Naive B cell (primary cell): Measurements from ENCODE around the gene SFXN5. TPM values are rescaled to one million over a fixed set of nuclear protein-coding genes. Genes with fewer than 3 reads are reported as not detected.

Experiments
- ATAC-seq, 2 donors: fragments of 150-1000 bp; cut with Tn5 transposase; 2 replicates each; pipeline ENCODE4 v1.10.0; 2021; ENCODE audit warnings: low read depth in 2 of 2, mild to moderate bottlenecking in 2 of 2, moderate library complexity in 2 of 2
- DNase-seq: peaks from one replicate; pipeline ENCODE4 v3.0.0; 2022
- H3K27ac Mint-ChIP-seq, 6 donors: one replicate each; pipeline ENCODE4 v1.8.0; 2020 to 2022; ENCODE audit warnings: mild to moderate bottlenecking in 6 of 6, mixed read lengths in 6 of 6, moderate library complexity in 5 of 6, inconsistent platforms in 2 of 6
- H3K27me3 Mint-ChIP-seq, 3 donors: one replicate each; pipeline ENCODE4 v1.8.0; 2021 to 2022; ENCODE audit warnings: mixed read lengths in 3 of 3, mild to moderate bottlenecking in 1 of 3
- H3K36me3 Mint-ChIP-seq, 2 donors: one replicate each; pipeline ENCODE4 v1.8.0; 2020 to 2022; ENCODE audit warnings: mixed read lengths in 2 of 2, inconsistent platforms in 1 of 2, mild to moderate bottlenecking in 1 of 2
- H3K4me1 Mint-ChIP-seq, 3 donors: one replicate each; pipeline ENCODE4 v1.8.0; 2020 to 2022; ENCODE audit warnings: mixed read lengths in 3 of 3, inconsistent platforms in 1 of 3, mild to moderate bottlenecking in 1 of 3, moderate library complexity in 1 of 3
- H3K4me3 Mint-ChIP-seq, 8 donors: one replicate each; pipeline ENCODE4 v1.8.0; 2020 to 2022; ENCODE audit warnings: mild to moderate bottlenecking in 8 of 8, mixed read lengths in 8 of 8, moderate library complexity in 8 of 8, inconsistent platforms in 2 of 8
- H3K9me3 Mint-ChIP-seq, 7 donors: one replicate each; pipeline ENCODE4 v1.8.0; 2020 to 2022; ENCODE audit warnings: mixed read lengths in 7 of 7, mild to moderate bottlenecking in 5 of 7, inconsistent platforms in 2 of 7, moderate library complexity in 1 of 7
- polyA plus RNA-seq, 6 donors: library from polyadenylated mRNA; unstranded; fragments of 300-500 nt; fragmentation: Illumina TruSeq; gene quantifications; one replicate each; pipeline ENCODE4 v1.2.3, GENCODE V29; 2021; ENCODE audit warnings: low read depth in 6 of 6

Gene SFXN5
- polyA plus RNA-seq, 6 donors from 2014 or later: 2.5 to 4.4 (median 3.0) TPM; not detected in 1

DNA sequence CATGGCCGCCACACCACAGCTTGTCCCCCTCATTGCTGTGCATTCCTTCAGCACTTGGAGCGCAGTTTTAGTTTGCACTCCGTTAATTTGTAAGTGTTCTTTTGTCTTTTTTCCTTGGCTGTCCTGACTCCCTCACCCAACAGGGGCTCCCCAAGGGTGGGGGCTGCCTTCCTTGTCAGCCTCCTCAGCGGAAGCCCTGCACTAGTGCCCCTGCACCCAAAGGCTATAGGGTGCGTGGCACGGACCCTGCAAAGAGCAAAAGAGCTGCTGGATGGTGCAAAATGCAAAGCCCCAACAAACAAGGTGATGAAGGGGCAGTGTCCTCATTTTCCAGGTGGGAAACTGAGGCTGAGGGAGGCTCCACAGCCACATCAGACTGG, 107.4 kb downstream of the SFXN5 start:
- Mint-ChIP-seq H3K36me3 (no peaks in the 10 kb centered on the region), H3K4me3 (no peak overlapping the region), H3K9me3 (no peaks in the 10 kb centered on the region), H3K27me3 (no peaks in the 10 kb centered on the region), H3K4me1 (no peaks in the 10 kb centered on the region), H3K27ac (no peak overlapping the region)
- ATAC-seq: no peak
- DNase-seq: no peak

DNA sequence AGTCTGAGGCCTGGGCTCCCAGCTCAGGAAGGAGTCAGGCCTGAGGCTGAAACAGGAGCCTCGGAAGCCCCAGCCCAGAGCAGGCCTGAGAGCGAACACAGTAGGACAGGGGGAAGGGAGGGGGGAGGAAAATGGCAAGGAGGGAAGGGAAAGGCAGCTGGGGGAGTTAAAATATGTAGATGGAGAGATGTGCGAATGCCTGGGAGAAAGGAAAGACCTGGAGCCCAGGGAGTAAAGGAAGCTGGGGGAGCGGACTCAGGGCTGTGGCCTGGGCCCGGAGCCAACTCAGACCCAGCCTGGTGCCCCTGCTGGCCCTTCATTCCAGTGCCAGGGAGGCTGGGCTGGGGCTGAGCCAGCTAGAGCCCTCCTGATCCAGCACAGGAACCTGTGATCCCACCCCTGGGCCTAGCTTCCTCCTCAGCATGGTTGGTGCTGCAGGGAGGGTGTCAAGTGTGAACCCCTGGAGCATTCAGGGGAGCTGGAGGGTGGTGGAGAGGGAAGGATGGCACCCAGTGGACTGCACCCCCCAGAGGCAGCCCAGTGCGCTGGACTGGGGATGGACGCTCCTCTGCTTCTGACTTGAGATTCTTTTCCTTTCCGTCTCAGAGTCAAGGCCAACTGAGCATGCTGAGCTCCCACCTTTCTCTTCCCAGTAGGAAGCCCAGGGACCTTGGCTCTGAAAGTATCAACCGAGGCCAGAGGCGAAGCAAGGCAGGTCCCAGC, 107.9 kb downstream of the SFXN5 start:
- DNase-seq (no peak), ATAC-seq (no peak)
- H3K36me3 Mint-ChIP-seq: no peaks in the 10 kb centered on the region
- no peak overlapping the region for H3K27ac Mint-ChIP-seq
- no peaks in the 10 kb centered on the region for H3K4me1 Mint-ChIP-seq
- no peak overlapping the region for H3K4me3 Mint-ChIP-seq
- H3K27me3 Mint-ChIP-seq: no peaks in the 10 kb centered on the region
- H3K9me3 Mint-ChIP-seq: no peaks in the 10 kb centered on the region

DNA sequence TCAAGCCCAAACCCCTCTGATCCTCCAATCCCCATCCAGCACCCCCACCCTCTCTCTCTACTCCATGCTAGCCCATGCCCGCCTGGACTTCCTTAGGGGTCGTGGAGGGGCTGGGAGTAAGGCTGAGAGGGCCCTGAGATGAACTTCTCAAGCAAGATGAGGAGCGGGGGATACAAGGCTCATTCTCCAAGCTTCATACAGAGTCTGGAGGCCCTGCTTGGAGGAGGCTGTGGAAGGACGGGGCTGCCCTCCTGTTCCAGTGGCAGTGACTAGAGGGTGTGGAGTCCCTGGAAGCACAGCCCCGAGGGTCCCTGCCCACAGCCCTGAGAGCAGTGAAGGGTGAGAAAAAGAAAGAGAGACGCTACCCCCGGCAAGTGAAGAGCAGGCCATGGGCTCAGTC, 108.6 kb downstream of the SFXN5 start:
- Mint-ChIP-seq H3K4me1 (no peaks in the 10 kb centered on the region), H3K9me3 (no peaks in the 10 kb centered on the region), H3K36me3 (no peaks in the 10 kb centered on the region), H3K27ac (no peak overlapping the region), H3K27me3 (no peaks in the 10 kb centered on the region), H3K4me3 (no peak overlapping the region)
- ATAC-seq (no peak), DNase-seq (no peak)

DNA sequence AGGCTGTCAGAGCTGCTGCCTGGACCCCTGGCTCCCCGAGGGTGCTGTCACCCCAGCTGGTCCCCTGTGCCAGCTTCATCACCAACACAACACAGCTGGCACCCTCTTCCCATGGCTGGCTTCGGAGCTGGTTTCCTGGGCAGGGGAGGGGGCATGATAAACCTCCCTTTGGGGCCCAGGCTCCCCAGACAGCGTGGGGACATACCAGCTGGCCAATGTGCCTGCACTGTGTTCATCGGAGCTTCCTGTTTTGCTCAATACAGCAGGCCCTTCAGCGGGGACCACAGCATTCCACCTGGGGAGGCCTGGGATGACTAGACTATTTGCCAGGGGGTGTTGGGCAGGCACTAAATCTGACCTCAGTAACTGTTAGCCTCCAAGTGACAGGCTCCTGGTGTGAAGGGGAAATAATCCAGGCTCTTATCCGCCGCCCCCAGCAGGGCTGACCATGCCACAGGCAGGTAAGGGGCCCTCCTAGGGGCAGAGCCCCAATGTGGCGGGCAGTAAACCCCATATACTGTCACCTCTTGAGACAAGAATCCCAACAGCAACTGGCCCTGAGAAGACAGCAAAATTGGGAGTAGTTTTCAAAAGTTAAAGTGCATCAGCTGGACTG, 109.6 kb downstream of the SFXN5 start:
- no peaks in the 10 kb centered on the region for H3K36me3 Mint-ChIP-seq
- no peak overlapping the region for H3K27ac Mint-ChIP-seq
- no peak for ATAC-seq
- H3K9me3 Mint-ChIP-seq: no peaks in the 10 kb centered on the region
- H3K4me3 Mint-ChIP-seq: no peak overlapping the region
- no peaks in the 10 kb centered on the region for H3K27me3 Mint-ChIP-seq
- H3K4me1 Mint-ChIP-seq: no peaks in the 10 kb centered on the region
- no peak for DNase-seq

DNA sequence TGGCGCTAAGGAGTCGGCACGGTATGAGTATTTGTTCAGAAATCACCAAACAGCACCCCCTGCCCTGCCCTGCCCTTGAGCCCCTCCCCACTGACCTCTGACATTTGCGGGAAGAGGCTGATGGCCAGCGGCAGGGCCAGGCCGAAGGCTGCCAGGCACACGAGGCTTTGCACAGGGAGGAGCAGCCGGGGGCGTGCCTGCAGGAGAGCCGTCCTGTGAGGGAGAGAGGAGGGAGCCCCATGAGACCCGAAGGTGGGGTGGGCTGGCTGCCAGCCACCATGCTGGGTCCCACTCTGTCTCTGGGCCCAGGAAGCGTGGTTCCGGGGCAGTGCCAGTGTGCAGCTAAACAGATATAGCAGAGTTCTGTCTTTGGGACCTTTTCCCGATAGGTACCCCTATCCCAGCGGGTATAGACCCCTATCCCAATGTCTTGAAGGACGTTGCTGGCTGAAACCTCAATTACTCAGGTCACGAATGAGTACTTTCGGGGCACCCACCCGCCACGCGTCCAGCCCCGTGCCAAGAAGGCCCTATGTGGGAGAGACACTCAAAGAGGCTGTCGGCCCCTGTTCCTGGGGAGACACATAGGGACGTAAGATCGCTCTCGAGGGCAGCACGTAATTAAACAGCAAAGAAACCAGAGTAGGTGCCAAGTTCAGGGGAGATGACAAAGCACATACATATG, 110.3 kb downstream of the SFXN5 start:
- Mint-ChIP-seq H3K4me1 (no peaks in the 10 kb centered on the region), H3K27ac (no peak overlapping the region), H3K27me3 (no peaks in the 10 kb centered on the region), H3K36me3 (no peaks in the 10 kb centered on the region), H3K4me3 (no peak overlapping the region), H3K9me3 (no peaks in the 10 kb centered on the region)
- DNase-seq (no peak), ATAC-seq (no peak)

DNA sequence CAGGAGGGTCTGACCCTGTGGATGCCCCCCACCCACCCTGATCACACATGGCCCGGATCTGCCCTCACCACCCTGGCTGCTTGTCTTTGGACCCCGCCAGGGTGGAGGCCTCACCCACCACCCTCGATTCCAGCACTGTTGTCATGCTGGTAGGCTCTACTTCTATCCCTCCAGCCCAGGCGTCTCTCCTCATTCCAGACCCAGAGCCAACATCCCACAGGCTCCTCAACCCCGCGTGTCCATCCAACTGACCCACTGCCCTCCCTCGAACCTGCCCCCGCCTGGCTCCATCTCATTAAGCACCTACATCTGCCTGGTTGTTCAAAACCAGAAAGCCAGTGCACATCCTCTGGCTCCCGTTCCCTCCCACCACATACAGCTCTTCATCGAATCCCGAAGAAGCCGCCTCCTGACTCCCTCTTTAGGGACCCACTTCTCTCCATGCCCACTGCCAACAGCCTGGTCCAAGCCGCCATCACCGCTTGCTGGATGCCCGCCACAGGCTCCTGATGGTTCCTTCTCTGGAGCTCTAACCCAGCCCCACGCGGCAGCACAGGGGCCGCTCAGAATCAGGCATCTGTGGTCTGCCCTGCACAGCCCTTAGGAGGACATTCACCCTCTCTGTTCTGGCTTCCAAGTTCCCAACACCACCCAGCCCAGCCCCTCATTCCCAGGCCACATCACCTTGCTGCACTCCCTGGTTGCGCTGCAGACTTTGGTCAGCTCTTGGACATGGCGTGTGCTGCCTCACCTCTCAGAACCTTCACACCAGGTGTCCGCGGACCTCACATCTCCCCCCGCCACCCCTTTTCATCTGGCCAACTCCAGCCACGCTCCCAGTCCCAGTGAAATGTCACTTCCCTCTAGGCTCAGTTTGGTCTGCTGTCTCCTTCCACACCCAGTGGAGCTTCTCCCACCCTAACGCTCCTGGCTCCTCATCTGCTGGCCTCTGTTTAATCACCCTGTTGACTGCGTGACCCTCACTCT, 111.2 kb downstream of the SFXN5 start:
- Mint-ChIP-seq H3K27ac (peak overlapping the region in 1 of 6 donors; percentile 81), H3K9me3 (no peaks in the 10 kb centered on the region), H3K27me3 (no peaks in the 10 kb centered on the region), H3K4me3 (peak overlapping the region in 2 of 8 donors; percentile 23 to 28), H3K4me1 (no peaks in the 10 kb centered on the region), H3K36me3 (no peaks in the 10 kb centered on the region)
- no peak for DNase-seq
- ATAC-seq: no peak

DNA sequence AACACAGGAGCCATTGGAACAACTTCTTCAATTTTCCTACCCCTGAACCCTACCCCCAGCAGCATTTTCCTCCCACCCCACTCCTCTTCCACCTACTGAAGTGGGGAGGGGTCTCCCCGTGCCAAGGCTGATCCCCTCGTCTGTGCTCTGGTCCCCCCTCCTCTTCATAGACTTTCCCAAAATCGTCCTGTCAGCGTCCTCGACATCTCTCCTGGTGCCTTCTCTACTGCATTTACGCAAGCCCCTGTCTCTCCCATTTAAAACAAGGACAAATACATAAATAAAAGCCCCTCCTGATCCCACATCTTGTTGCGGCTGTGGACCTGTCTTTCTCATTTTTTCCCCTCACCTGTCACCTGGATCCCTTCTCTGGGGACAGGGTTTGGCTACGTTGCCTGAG, 112.0 kb downstream of the SFXN5 start:
- no peak for ATAC-seq
- no peak for DNase-seq
- H3K9me3 Mint-ChIP-seq: no peaks in the 10 kb centered on the region
- no peak overlapping the region for H3K4me3 Mint-ChIP-seq
- H3K4me1 Mint-ChIP-seq: peaks cover 0 to under 1% (median 0%) of the 10 kb centered on the region in 3 donors
- H3K36me3 Mint-ChIP-seq: no peaks in the 10 kb centered on the region
- no peak overlapping the region for H3K27ac Mint-ChIP-seq
- H3K27me3 Mint-ChIP-seq: no peaks in the 10 kb centered on the region

DNA sequence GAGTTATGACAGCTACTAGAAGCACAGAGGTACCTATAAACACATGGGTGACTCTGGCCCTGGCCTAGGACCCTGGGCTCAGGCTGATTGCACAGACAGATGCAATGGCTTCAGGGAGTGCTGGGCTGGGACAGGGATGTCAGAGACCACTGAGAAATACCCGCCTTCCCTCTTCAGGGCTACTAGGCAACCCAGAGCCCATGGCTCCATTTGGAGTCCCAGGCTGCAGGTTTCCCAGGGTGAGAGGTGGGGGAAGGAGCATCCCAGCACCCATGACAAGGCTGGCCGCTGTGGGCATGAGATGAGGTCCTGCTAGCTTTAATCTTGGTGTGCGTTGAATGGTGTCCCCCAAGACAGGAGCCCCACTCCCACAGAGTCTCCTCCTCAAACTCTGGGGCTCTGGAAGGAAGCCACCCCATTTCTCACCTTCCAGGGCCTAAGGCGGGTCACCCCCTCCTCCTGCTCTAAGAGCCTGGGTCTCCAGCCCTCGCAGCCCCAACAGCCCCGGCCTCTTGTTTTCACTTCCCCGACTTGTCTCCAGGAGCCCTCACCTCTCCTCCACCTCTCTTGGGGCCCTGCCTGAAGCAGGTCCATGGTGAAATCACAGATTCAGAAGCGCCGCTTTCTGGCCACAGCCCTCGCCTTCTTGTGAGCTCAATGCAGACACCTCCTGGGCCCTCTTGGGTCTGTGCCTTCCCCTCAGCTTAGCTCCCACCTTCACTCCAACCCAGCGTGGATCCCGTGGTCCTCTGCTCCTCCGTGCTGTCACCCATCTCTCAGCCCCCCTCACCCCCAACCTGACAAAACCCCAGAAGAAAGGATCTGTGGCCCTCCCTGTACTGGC, 112.7 kb downstream of the SFXN5 start:
- Mint-ChIP-seq H3K27ac (peak overlapping the region in 1 of 6 donors; percentile 13), H3K4me1 (peaks cover 0 to 8% (median 0%) of the 10 kb centered on the region in 3 donors), H3K4me3 (no peak overlapping the region), H3K27me3 (no peaks in the 10 kb centered on the region), H3K9me3 (no peaks in the 10 kb centered on the region), H3K36me3 (no peaks in the 10 kb centered on the region)
- DNase-seq (no peak), ATAC-seq (no peak)

DNA sequence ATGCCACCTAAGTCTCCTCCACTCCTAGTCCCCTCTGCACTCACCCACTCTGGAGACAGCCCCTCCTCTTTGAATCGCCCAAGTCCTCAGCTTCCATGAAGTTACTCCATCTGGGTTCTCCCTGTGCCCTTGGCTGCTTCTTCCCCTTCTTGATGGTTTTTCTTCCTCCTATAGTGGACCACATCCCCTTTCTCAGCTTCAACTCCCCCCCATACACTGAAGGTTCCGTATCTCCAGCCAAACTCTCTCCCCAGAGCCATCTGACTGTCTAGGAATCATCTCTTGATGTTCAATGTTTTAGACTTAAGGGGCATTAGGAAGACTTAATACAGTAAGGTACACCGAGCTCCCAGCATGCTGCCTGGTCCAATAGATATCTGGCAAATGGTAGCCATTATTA, 114.6 kb downstream of the SFXN5 start:
- ATAC-seq: no peak
- H3K9me3 Mint-ChIP-seq: no peaks in the 10 kb centered on the region
- H3K27ac Mint-ChIP-seq: peak overlapping the region in 2 of 6 donors; percentile 44 to 57
- peaks cover 0 to 8% (median 0%) of the 10 kb centered on the region in 3 donors for H3K4me1 Mint-ChIP-seq
- H3K36me3 Mint-ChIP-seq: no peaks in the 10 kb centered on the region
- DNase-seq: no peak
- H3K4me3 Mint-ChIP-seq: no peak overlapping the region
- H3K27me3 Mint-ChIP-seq: no peaks in the 10 kb centered on the region

DNA sequence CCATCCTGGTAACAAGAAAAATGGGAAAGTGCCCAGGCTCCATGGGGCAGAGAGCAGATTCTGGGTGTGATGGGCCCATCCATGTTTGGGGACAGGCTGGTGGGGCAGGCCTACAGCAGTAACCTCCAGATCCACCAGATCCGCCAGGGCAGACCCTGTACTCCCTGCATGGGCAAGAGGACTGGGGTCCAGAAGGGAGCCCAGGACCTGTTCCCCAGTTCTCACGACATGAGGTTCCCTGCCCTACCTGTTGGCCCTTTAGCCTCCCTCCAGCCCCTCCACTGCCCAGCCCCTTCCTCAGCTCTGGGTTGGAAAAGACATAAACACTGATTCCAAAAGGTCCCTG, 115.5 kb downstream of the SFXN5 start:
- no peak overlapping the region for H3K27ac Mint-ChIP-seq
- no peaks in the 10 kb centered on the region for H3K27me3 Mint-ChIP-seq
- H3K4me3 Mint-ChIP-seq: no peak overlapping the region

DNA sequence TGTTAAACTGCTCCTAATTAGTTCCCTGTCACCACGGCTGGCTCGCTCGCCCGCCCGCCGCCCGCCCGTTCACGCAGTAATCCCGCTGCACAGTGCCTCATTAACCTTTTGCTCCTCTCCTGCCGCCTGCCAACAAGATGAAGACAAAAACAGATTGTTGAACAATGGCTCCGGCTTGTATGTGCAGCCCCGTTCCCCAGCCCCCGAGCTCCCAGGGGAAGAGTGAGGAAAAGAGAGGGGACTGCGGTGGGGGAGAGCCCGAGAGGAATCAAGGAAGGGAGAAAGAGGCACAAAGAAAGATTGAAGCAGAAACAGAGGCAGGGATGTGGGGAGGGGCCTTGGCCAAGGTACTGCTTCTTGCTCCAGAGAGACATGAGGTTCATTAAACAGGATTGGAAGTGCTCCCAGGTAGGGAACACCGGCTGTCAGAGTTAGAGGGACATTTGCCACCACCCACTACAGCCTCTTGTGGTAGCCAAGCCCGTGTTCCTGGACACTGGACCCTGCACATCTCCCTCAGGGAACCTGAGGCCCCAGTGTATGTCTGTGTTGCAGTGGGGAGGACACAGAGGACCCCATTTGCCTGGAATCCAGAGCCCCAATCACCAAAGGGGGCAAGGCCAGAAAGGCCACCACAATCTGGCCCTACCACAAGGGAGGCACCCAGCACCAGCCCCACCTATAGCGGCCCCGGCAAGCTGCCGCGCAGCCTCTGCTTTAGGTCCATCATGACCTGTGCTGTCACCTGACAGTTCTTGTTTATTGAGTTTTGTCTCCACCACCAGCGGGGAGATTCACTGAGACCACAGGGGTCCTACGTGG, 116.1 kb downstream of the SFXN5 start:
- Mint-ChIP-seq H3K27ac (no peak overlapping the region), H3K9me3 (no peaks in the 10 kb centered on the region), H3K27me3 (no peaks in the 10 kb centered on the region), H3K36me3 (no peaks in the 10 kb centered on the region), H3K4me3 (peak overlapping the region in 1 of 8 donors; percentile 5), H3K4me1 (peaks cover 0 to 8% (median 0%) of the 10 kb centered on the region in 3 donors)
- ATAC-seq (no peak), DNase-seq (no peak)

More for the DNA sequence above, 115.5 kb downstream of the SFXN5 start:
- ATAC-seq (no peak), DNase-seq (no peak)
- H3K9me3 Mint-ChIP-seq: no peaks in the 10 kb centered on the region
- H3K36me3 Mint-ChIP-seq: no peaks in the 10 kb centered on the region
- H3K4me1 Mint-ChIP-seq: peaks cover 0 to 8% (median 0%) of the 10 kb centered on the region in 3 donors
